Calu3 (cell line): ENCODE data around the gene GUCY1A2. TPM values are rescaled to one million over a fixed set of nuclear protein-coding genes. Genes with fewer than 3 reads are reported as not detected.

Experiments
- BruUV-seq: library from RNA; stranded (reverse); fragments of 400-500 nt; replicated peaks from 2 replicates; lab custom pipeline; 2021; lab: Mats Ljungman, UMichigan
- CTCF ChIA-PET: fragments of 300-600 bp; sonication (Branson Sonifier 250); formaldehyde crosslinking; loops from one replicate; lab custom pipeline; 2022; ENCODE audit warnings: antibody characterized with exemption; lab: Charles Lee
- DNase-seq: peaks from one replicate; pipeline ENCODE4 v3.0.0; 2022
- H3K27ac Mint-ChIP-seq: one replicate; pipeline ENCODE4 v1.8.0; 2022; ENCODE audit warnings: mixed read lengths; ENCODE audit not compliant: unreplicated experiment
- H3K27me3 Mint-ChIP-seq: one replicate; pipeline ENCODE4 v1.8.0; 2022; ENCODE audit warnings: mixed read lengths; ENCODE audit not compliant: unreplicated experiment
- H3K36me3 Mint-ChIP-seq: one replicate; pipeline ENCODE4 v1.8.0; 2022; ENCODE audit warnings: mild to moderate bottlenecking, moderate library complexity, mixed read lengths; ENCODE audit not compliant: insufficient read depth, unreplicated experiment
- H3K4me1 Mint-ChIP-seq: one replicate; pipeline ENCODE4 v1.8.0; 2022; ENCODE audit warnings: mild to moderate bottlenecking, low read depth, mixed read lengths; ENCODE audit not compliant: unreplicated experiment
- H3K4me3 Mint-ChIP-seq: one replicate; pipeline ENCODE4 v1.8.0; 2022; ENCODE audit warnings: mild to moderate bottlenecking, low read depth, moderate library complexity, mixed read lengths; ENCODE audit not compliant: unreplicated experiment
- H3K9me3 Mint-ChIP-seq: one replicate; pipeline ENCODE4 v1.8.0; 2022; ENCODE audit warnings: low read depth, mixed read lengths; ENCODE audit not compliant: unreplicated experiment
- CTCF ChIP-seq: fragments of 200-600 bp; IDR thresholded peaks from one replicate; pipeline ENCODE4 v1.8.0; 2022; ENCODE audit warnings: antibody characterized with exemption; ENCODE audit not compliant: unreplicated experiment
- intact Hi-C: fragments of 100-400 bp; cut with micrococcal nuclease; formaldehyde crosslinking; loops from one replicate; pipeline ENCODE4 v1.10.0; 2022; ENCODE audit not compliant: unreplicated experiment
- total RNA-seq: library from RNA; stranded (reverse); gene quantifications from 2 replicates; pipeline ENCODE4 v1.2.3, GENCODE V29; 2022

GUCY1A2 gene
- total RNA-seq, 1 experiment from 2014 or later = not detected

GRCh38 chr11:106879832-106880546 is 138.3 kb downstream of the GUCY1A2 start:
- no TSS peak for BruUV-seq
- H3K4me3 Mint-ChIP-seq = no peak overlapping the region
- no peak overlapping the region for H3K27ac Mint-ChIP-seq
- H3K27me3 Mint-ChIP-seq = no peaks in the 10 kb centered on the region
- no peak for DNase-seq
- no peak for TF ChIP-seq CTCF
- CTCF ChIA-PET = no interaction called here
- intact Hi-C loops = no loop called here
- H3K9me3 Mint-ChIP-seq = peaks cover 15% of the 10 kb centered on the region
- no peaks in the 10 kb centered on the region for H3K4me1 Mint-ChIP-seq
- H3K36me3 Mint-ChIP-seq = no peaks in the 10 kb centered on the region

- intact Hi-C loops = no loop called here
- H3K36me3 Mint-ChIP-seq = no peaks in the 10 kb centered on the region
- H3K27ac Mint-ChIP-seq = no peak overlapping the region
- H3K4me1 Mint-ChIP-seq = no peaks in the 10 kb centered on the region
- no peak overlapping the region for H3K4me3 Mint-ChIP-seq
- CTCF ChIA-PET = no interaction called here
- H3K9me3 Mint-ChIP-seq = peaks cover 12% of the 10 kb centered on the region
- TF ChIP-seq CTCF = no peak
- BruUV-seq = no TSS peak
- H3K27me3 Mint-ChIP-seq = no peaks in the 10 kb centered on the region
- DNase-seq = no peak
Measured at GRCh38 chr11:106879029-106879428, 139.2 kb downstream of the GUCY1A2 start.

GRCh38 chr11:106875013-106875412 is 143.3 kb downstream of the GUCY1A2 start:
- no peak overlapping the region for H3K27ac Mint-ChIP-seq

DNA sequence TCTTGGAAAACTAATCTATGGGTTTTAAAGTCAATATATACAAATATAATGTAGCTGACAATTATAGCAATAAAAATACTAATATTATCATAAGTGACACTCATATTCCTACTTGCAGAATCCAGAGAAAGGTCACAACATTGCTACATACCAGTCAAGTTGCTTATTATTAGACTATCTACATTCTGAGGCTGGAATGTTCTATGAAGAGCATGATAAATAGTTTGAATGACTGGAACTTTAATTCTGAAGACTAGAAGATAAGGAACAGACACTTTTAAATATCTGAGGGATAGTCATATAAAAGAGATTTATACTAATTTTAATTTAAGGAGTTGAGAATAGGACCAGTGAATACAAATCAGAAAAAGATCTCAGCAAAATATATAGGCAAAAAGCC is 146.0 kb downstream of the GUCY1A2 start:
- no TSS peak for BruUV-seq
- Mint-ChIP-seq H3K4me1 (no peaks in the 10 kb centered on the region), H3K27ac (no peak overlapping the region), H3K9me3 (peaks cover 3% of the 10 kb centered on the region), H3K36me3 (no peaks in the 10 kb centered on the region), H3K27me3 (no peaks in the 10 kb centered on the region), H3K4me3 (no peak overlapping the region)
- CTCF ChIA-PET = no interaction called here
- intact Hi-C loops = no loop called here
- DNase-seq = no peak
- no peak for TF ChIP-seq CTCF

More at GRCh38 chr11:106875013-106875412, 143.3 kb downstream of the GUCY1A2 start:
- BruUV-seq = no TSS peak
- Mint-ChIP-seq H3K4me3 (no peak overlapping the region), H3K27me3 (no peaks in the 10 kb centered on the region), H3K36me3 (no peaks in the 10 kb centered on the region), H3K4me1 (no peaks in the 10 kb centered on the region), H3K9me3 (peaks cover 11% of the 10 kb centered on the region)
- TF ChIP-seq CTCF = no peak
- CTCF ChIA-PET = no interaction called here
- intact Hi-C loops = no loop called here
- no peak for DNase-seq
